LHCN-M2 (cell line): ENCODE results near the gene FPR2. TPM values are rescaled to one million over a fixed set of nuclear protein-coding genes. Genes with fewer than 3 reads are reported as not detected.
"Not testable (repeated sequence)": the region's sequence is repeated elsewhere in the genome, so short reads cannot be mapped to it uniquely, and the experiment has no call there.

ENCODE experiments used
- DNase-seq: peaks from one replicate; pipeline ENCODE4 v3.0.0-alpha.2; 2012; ENCODE audit warnings: low read depth
- total RNA-seq: library from RNA; depleted of rRNA; stranded (reverse); fragments of >200 nt; gene quantifications from 2 replicates; pipeline ENCODE4 v1.2.3, GENCODE V29; 2014

Gene FPR2
- total RNA-seq, 1 experiment from 2014 or later = 0.40 TPM

- peak; percentile 49 for DNase-seq
These were observed 21.3 kb upstream of the FPR2 start for GRCh38 chr19:51739466-51740213.

- DNase-seq = no peak
These were observed 20.6 kb upstream of the FPR2 start for GRCh38 chr19:51740356-51740755.

- DNase-seq = peak; percentile 93
These were observed 18.2 kb upstream of the FPR2 start for GRCh38 chr19:51742789-51743188.

- DNase-seq = peak; percentile 77
These were observed 17.6 kb upstream of the FPR2 start for GRCh38 chr19:51743405-51743804.

GRCh38 chr19:51746731-51747130, 14.2 kb upstream of the FPR2 start:
- no peak for DNase-seq

GRCh38 chr19:51749979-51750378, 11.0 kb upstream of the FPR2 start:
- peak; percentile 96 for DNase-seq

GRCh38 chr19:51750400-51751094, 10.4 kb upstream of the FPR2 start:
- DNase-seq = peak; percentile 94

GRCh38 chr19:51751655-51752054, 9.3 kb upstream of the FPR2 start, which contains the start of gene FPR1:
FPR1 (minus strand) TSS chr19:51751878; CDS start chr19:51746994, 4,884 bp downstream.
- DNase-seq = peak; percentile 96

GRCh38 chr19:51754109-51754508, 6.9 kb upstream of the FPR2 start:
- no peak for DNase-seq

GRCh38 chr19:51754770-51755169, 6.2 kb upstream of the FPR2 start:
- DNase-seq = no peak

- DNase-seq = no peak
These were observed 5.4 kb upstream of the FPR2 start for GRCh38 chr19:51755571-51755970.

- no peak for DNase-seq
These were observed 716 bp downstream of the FPR2 start for GRCh38 chr19:51761696-51762095.

GRCh38 chr19:51765086-51765485, 4.1 kb downstream of the FPR2 start:
- DNase-seq = no peak

- DNase-seq = no peak
These were observed 5.5 kb downstream of the FPR2 start for GRCh38 chr19:51766461-51766860.

- DNase-seq = no peak
These were observed 10.6 kb downstream of the FPR2 start for GRCh38 chr19:51771376-51772130.

GRCh38 chr19:51772977-51773376, 12.0 kb downstream of the FPR2 start:
- no peak for DNase-seq

- not testable (repeated sequence) for DNase-seq
These were observed 15.6 kb downstream of the FPR2 start for GRCh38 chr19:51776561-51776960.

GRCh38 chr19:51777570-51778462, 16.8 kb downstream of the FPR2 start:
- DNase-seq = peak; percentile 80

GRCh38 chr19:51779181-51779580, 18.2 kb downstream of the FPR2 start:
- no peak for DNase-seq

- DNase-seq = no peak
These were observed 18.7 kb downstream of the FPR2 start for GRCh38 chr19:51779703-51780102.

GRCh38 chr19:51780270-51780669, 19.3 kb downstream of the FPR2 start:
- no peak for DNase-seq
